ENCODE results near the gene RPS15.

Gene RPS15

GRCh38 chr19:1438035-1438932, at the start of gene RPS15:
Gene RPS15, plus strand, starts transcription at chr19:1438396. Its CDS starts 30 bp downstream, at chr19:1438426.
- DNase-seq (ENCODE audit: low read depth in 2 of 2): peak; percentile 91 to 92

- DNase-seq (ENCODE audit: low read depth in 2 of 2): no peak
Observed at GRCh38 chr19:1388637-1389026, 49.6 kb upstream of the RPS15 start.

GRCh38 chr19:1389033-1389940, 48.9 kb upstream of the RPS15 start:
- DNase-seq (ENCODE audit: low read depth in 2 of 2): no peak

- no peak for DNase-seq (ENCODE audit: low read depth in 2 of 2)
Observed at GRCh38 chr19:1390890-1391423, 47.2 kb upstream of the RPS15 start.

- DNase-seq (ENCODE audit: low read depth in 2 of 2): no peak
Observed at GRCh38 chr19:1392407-1392806, 45.8 kb upstream of the RPS15 start.

- no peak for DNase-seq (ENCODE audit: low read depth in 2 of 2)
Observed at GRCh38 chr19:1392939-1393530, 45.2 kb upstream of the RPS15 start.

- no peak for DNase-seq (ENCODE audit: low read depth in 2 of 2)
Observed at GRCh38 chr19:1393841-1394240, 44.4 kb upstream of the RPS15 start.

- DNase-seq (ENCODE audit: low read depth in 2 of 2): no peak
Observed at GRCh38 chr19:1394252-1395193, 43.7 kb upstream of the RPS15 start.

- DNase-seq (ENCODE audit: low read depth in 2 of 2): no peak
Observed at GRCh38 chr19:1395194-1396018, 42.8 kb upstream of the RPS15 start.

GRCh38 chr19:1396019-1396767, 42.0 kb upstream of the RPS15 start:
- DNase-seq (ENCODE audit: low read depth in 2 of 2): no peak

GRCh38 chr19:1396768-1397679, 41.2 kb upstream of the RPS15 start:
- no peak for DNase-seq (ENCODE audit: low read depth in 2 of 2)

GRCh38 chr19:1397838-1398237, 40.4 kb upstream of the RPS15 start:
- no peak for DNase-seq (ENCODE audit: low read depth in 2 of 2)

- DNase-seq (ENCODE audit: low read depth in 2 of 2): no peak
Observed at GRCh38 chr19:1399079-1399478, 39.1 kb upstream of the RPS15 start.

- no peak for DNase-seq (ENCODE audit: low read depth in 2 of 2)
Observed at GRCh38 chr19:1399745-1400144, 38.5 kb upstream of the RPS15 start.

GRCh38 chr19:1400281-1401137, 37.7 kb upstream of the RPS15 start:
- no peak for DNase-seq (ENCODE audit: low read depth in 2 of 2)

- no peak for DNase-seq (ENCODE audit: low read depth in 2 of 2)
Observed at GRCh38 chr19:1401138-1401888, 36.9 kb upstream of the RPS15 start, which contains the start of gene GAMT. Gene GAMT, minus strand, starts transcription at chr19:1401542. Its CDS starts 66 bp downstream, at chr19:1401476.
